Gastroesophageal sphincter (tissue), 3 donors: Measurements from ENCODE around the gene SLC35F1.

Experiments
- CTCF ChIP-seq, 4 experiments: fragments of 200-600 bp in 2 of 4; fragments of 450-650 bp in 2 of 4; sonication (generic) in 1 of 4; IDR thresholded peaks; one replicate each; pipeline ENCODE4 v1.5.1; 2017 to 2019; ENCODE audit warnings: antibody characterized with exemption in 4 of 4, mild to moderate bottlenecking in 2 of 4, moderate library complexity in 2 of 4
- EP300 ChIP-seq: sonication (generic); formaldehyde crosslinking; IDR thresholded peaks from one replicate; pipeline ENCODE4 v1.6.1; 2017; ENCODE audit warnings: antibody characterized with exemption, mild to moderate bottlenecking
- POLR2A ChIP-seq, 2 donors: fragments of 450-650 bp; IDR thresholded peaks; one replicate each; pipeline ENCODE4 v1.6.1; 2017; ENCODE audit warnings: antibody characterized with exemption in 2 of 2, mild to moderate bottlenecking in 2 of 2, moderate library complexity in 1 of 2

- TF ChIP-seq CTCF (IDR thresholded peaks at IDR 0.05): no peak
- TF ChIP-seq POLR2A (IDR thresholded peaks at IDR 0.05): no peak
- TF ChIP-seq EP300: no peak
Observed at GRCh38 chr6:118316796-118317384, 409.8 kb downstream of the SLC35F1 start.
